Measurements from ENCODE around the gene EMID1.
"Not testable (repeated sequence)": the region's sequence is repeated elsewhere in the genome, so short reads cannot be mapped to it uniquely, and the experiment has no call there.

Gene EMID1

DNA sequence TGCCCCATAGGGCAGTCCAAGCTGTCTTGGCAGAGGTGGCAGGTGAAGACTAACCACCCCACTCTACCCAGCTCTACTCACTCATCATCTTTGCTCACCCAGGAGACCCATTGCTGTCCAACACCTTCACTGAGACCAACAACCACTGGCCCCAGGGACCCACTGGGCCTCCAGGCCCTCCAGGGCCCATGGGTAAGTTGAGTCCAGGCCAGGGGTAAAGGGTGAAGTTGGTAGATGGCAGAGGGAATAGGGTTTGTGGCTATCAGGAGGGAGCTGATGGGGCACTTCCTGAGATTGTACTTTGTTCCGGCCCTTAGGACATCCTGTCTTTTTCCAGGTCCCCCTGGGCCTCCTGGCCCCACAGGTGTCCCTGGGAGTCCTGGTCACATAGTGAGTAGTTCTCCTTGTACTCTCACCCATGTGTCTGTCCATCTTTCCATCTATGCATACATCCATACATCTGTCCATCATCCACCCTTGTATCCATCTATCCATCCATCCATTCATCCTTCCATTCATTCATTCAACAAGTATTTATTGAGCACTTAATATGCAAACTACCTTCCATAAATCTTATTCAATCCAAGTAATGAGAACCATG lies 27.7 kb downstream of the EMID1 start:
- TF ChIP-seq, protein P1, sequence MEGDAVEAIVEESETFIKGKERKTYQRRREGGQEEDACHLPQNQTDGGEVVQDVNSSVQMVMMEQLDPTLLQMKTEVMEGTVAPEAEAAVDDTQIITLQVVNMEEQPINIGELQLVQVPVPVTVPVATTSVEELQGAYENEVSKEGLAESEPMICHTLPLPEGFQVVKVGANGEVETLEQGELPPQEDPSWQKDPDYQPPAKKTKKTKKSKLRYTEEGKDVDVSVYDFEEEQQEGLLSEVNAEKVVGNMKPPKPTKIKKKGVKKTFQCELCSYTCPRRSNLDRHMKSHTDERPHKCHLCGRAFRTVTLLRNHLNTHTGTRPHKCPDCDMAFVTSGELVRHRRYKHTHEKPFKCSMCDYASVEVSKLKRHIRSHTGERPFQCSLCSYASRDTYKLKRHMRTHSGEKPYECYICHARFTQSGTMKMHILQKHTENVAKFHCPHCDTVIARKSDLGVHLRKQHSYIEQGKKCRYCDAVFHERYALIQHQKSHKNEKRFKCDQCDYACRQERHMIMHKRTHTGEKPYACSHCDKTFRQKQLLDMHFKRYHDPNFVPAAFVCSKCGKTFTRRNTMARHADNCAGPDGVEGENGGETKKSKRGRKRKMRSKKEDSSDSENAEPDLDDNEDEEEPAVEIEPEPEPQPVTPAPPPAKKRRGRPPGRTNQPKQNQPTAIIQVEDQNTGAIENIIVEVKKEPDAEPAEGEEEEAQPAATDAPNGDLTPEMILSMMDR (IDR thresholded peaks at IDR 0.05; ENCODE audit: insufficient read depth, low read length, poor library complexity, severe bottlenecking) = no peak
- DNase-seq (ENCODE audit: extremely low read depth, insufficient read length) = no peak
- Histone ChIP-seq H3K36me3 (ENCODE audit: control insufficient read depth, insufficient read depth, low read length) (no peaks in the 10 kb centered on the region), H3K27me3 (replicated peaks; ENCODE audit: control insufficient read depth, insufficient read depth, low read length) (no peaks in the 10 kb centered on the region), H3K4me3 (replicated peaks; ENCODE audit: low read depth, low read length) (no peak overlapping the region)

- not testable (repeated sequence) for DNase-seq (ENCODE audit: extremely low read depth, insufficient read length); H3K27me3 ChIP-seq (replicated peaks; ENCODE audit: control insufficient read depth, insufficient read depth, low read length); H3K4me3 ChIP-seq (replicated peaks; ENCODE audit: low read depth, low read length)
These were observed 34.8 kb downstream of the EMID1 start for GRCh38 chr22:29240481-29240880.

DNA sequence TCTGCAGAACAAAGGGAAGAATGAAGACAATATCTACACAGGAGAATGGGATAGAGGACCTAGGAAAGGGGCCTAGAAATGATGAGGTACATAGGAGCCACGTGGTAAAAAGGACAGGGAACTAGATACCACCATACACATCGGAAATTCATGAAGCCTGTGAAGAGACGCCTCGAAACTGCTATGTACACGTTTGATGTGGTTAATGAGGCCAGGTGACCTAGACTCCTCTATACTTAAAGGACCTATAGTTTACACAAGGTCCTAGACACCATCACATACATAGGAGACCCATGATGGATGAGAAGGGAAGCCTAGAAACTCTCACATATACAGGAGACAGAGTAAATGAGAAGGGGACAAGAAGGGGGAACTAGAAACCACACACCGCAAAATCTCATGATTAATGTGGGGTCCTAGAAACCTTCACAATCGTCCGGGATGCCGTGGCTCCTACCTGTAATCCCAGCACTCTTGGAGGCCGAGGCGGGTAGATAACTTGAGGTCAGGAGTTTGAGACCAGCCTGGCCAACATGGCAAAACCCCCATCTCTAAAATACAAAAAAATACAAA lies 38.3 kb downstream of the EMID1 start:
- no peaks in the 10 kb centered on the region for H3K36me3 ChIP-seq (ENCODE audit: control insufficient read depth, insufficient read depth, low read length)
- no peak overlapping the region for H3K4me3 ChIP-seq (replicated peaks; ENCODE audit: low read depth, low read length)
- no peak for DNase-seq (ENCODE audit: extremely low read depth, insufficient read length)
- no peaks in the 10 kb centered on the region for H3K27me3 ChIP-seq (replicated peaks; ENCODE audit: control insufficient read depth, insufficient read depth, low read length)
- TF ChIP-seq, protein P1 (IDR thresholded peaks at IDR 0.05; ENCODE audit: insufficient read depth, low read length, poor library complexity, severe bottlenecking) = no peak

More at GRCh38 chr22:29240481-29240880, 34.8 kb downstream of the EMID1 start:
- not testable (repeated sequence) for H3K36me3 ChIP-seq (ENCODE audit: control insufficient read depth, insufficient read depth, low read length)

- no peaks in the 10 kb centered on the region for H3K27me3 ChIP-seq (replicated peaks; ENCODE audit: control insufficient read depth, insufficient read depth, low read length)
- H3K36me3 ChIP-seq (ENCODE audit: control insufficient read depth, insufficient read depth, low read length) = no peaks in the 10 kb centered on the region
- TF ChIP-seq, protein P1 (IDR thresholded peaks at IDR 0.05; ENCODE audit: insufficient read depth, low read length, poor library complexity, severe bottlenecking) = no peak
These were observed 39.3 kb downstream of the EMID1 start for GRCh38 chr22:29244785-29245625.

DNA sequence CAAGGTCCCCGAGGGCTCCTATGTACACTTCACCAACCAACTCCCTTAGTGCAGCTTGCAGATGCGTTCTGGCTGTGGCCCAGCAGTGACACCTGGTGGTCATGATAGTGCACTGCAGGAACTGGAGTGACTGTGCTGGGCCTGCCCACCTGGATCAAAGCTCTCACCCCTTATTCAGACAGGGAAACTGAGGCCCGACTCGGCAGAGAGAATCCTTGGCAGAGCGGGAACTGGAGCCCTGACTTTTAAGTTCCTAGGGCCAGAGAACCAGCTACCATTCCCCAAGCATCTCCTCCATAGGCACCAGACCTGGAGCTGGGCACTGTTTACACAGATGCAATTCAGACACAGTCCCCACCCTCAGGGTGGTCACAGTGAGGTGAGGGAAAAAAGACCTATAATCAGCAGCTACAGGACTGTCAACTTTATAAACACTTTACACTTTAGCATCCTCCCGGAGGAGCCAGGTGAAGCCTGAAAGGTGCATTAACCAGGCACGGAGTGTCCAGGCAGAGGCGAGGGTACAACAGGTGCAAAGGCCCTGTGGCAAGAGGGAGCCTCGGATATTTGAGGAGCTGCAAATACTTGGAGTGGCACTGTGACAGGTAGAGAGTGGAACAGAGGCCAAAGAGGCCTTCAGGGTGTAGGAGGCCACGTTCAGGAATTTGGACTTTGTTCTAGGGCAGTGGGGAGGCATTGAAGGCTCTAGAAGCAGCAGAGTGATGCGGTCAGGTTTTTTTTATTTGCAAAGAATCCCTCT lies 40.1 kb downstream of the EMID1 start:
- TF ChIP-seq, protein P1 (IDR thresholded peaks at IDR 0.05; ENCODE audit: insufficient read depth, low read length, poor library complexity, severe bottlenecking) = peak; percentile 97
- Histone ChIP-seq H3K4me3 (replicated peaks; ENCODE audit: low read depth, low read length) (no peak overlapping the region), H3K36me3 (ENCODE audit: control insufficient read depth, insufficient read depth, low read length) (no peaks in the 10 kb centered on the region), H3K27me3 (replicated peaks; ENCODE audit: control insufficient read depth, insufficient read depth, low read length) (no peaks in the 10 kb centered on the region)
- DNase-seq (ENCODE audit: extremely low read depth, insufficient read length) = peak; percentile 46

More at GRCh38 chr22:29244785-29245625, 39.3 kb downstream of the EMID1 start:
- DNase-seq (ENCODE audit: extremely low read depth, insufficient read length) = no peak
- no peak overlapping the region for H3K4me3 ChIP-seq (replicated peaks; ENCODE audit: low read depth, low read length)

GRCh38 chr22:29247891-29248290 lies 42.2 kb downstream of the EMID1 start:
- H3K36me3 ChIP-seq (ENCODE audit: control insufficient read depth, insufficient read depth, low read length); H3K27me3 ChIP-seq (replicated peaks; ENCODE audit: control insufficient read depth, insufficient read depth, low read length); DNase-seq (ENCODE audit: extremely low read depth, insufficient read length); H3K4me3 ChIP-seq (replicated peaks; ENCODE audit: low read depth, low read length): not testable (repeated sequence)
